Measurements from ENCODE around the gene ROCK2.
"Not testable (repeated sequence)": the region's sequence is repeated elsewhere in the genome, so short reads cannot be mapped to it uniquely, and the experiment has no call there.

ROCK2 gene

GRCh38 chr2:11239666-11240462, 104.6 kb downstream of the ROCK2 start:
- DNase-seq (ENCODE audit: low read depth in 1 of 2, low spot score in 1 of 2), result no peak

GRCh38 chr2:11239147-11239546, 105.3 kb downstream of the ROCK2 start:
- no peak for DNase-seq (ENCODE audit: low read depth in 1 of 2, low spot score in 1 of 2)

GRCh38 chr2:11237122-11237521, 107.3 kb downstream of the ROCK2 start:
- no peak for DNase-seq (ENCODE audit: low read depth in 1 of 2, low spot score in 1 of 2)

- no peak for DNase-seq (ENCODE audit: low read depth in 1 of 2, low spot score in 1 of 2)
These were observed 108.1 kb downstream of the ROCK2 start for GRCh38 chr2:11236335-11236734.

GRCh38 chr2:11235583-11235982, 108.9 kb downstream of the ROCK2 start:
- no peak for DNase-seq (ENCODE audit: low read depth in 1 of 2, low spot score in 1 of 2)

- DNase-seq (ENCODE audit: low read depth in 1 of 2, low spot score in 1 of 2), result no peak
These were observed 110.1 kb downstream of the ROCK2 start for GRCh38 chr2:11234309-11234708.

- DNase-seq (ENCODE audit: low read depth in 1 of 2, low spot score in 1 of 2), result not testable (repeated sequence)
These were observed 113.2 kb downstream of the ROCK2 start for GRCh38 chr2:11231193-11231592.

GRCh38 chr2:11228692-11229091, 115.7 kb downstream of the ROCK2 start:
- DNase-seq (ENCODE audit: low read depth in 1 of 2, low spot score in 1 of 2), result no peak

GRCh38 chr2:11227595-11227994, 116.8 kb downstream of the ROCK2 start:
- no peak for DNase-seq (ENCODE audit: low read depth in 1 of 2, low spot score in 1 of 2)

GRCh38 chr2:11224887-11225286, 119.5 kb downstream of the ROCK2 start:
- no peak for DNase-seq (ENCODE audit: low read depth in 1 of 2, low spot score in 1 of 2)

GRCh38 chr2:11222845-11223244, 121.6 kb downstream of the ROCK2 start:
- no peak for DNase-seq (ENCODE audit: low read depth in 1 of 2, low spot score in 1 of 2)

GRCh38 chr2:11220445-11220844, 124.0 kb downstream of the ROCK2 start:
- no peak for DNase-seq (ENCODE audit: low read depth in 1 of 2, low spot score in 1 of 2)

- DNase-seq (ENCODE audit: low read depth in 1 of 2, low spot score in 1 of 2), result no peak
These were observed 129.0 kb downstream of the ROCK2 start for GRCh38 chr2:11215407-11215806.

- DNase-seq (ENCODE audit: low read depth in 1 of 2, low spot score in 1 of 2), result no peak
These were observed 129.7 kb downstream of the ROCK2 start for GRCh38 chr2:11214770-11215169.

- DNase-seq (ENCODE audit: low read depth in 1 of 2, low spot score in 1 of 2), result no peak
These were observed 130.5 kb downstream of the ROCK2 start for GRCh38 chr2:11213975-11214374.

- DNase-seq (ENCODE audit: low read depth in 1 of 2, low spot score in 1 of 2), result no peak
These were observed 131.3 kb downstream of the ROCK2 start for GRCh38 chr2:11213090-11213638.

GRCh38 chr2:11212645-11213044, 131.8 kb downstream of the ROCK2 start:
- no peak for DNase-seq (ENCODE audit: low read depth in 1 of 2, low spot score in 1 of 2)

- DNase-seq (ENCODE audit: low read depth in 1 of 2, low spot score in 1 of 2), result no peak
These were observed 136.4 kb downstream of the ROCK2 start for GRCh38 chr2:11208083-11208482.

- no peak for DNase-seq (ENCODE audit: low read depth in 1 of 2, low spot score in 1 of 2)
These were observed 141.0 kb downstream of the ROCK2 start for GRCh38 chr2:11203480-11203879.

- no peak for DNase-seq (ENCODE audit: low read depth in 1 of 2, low spot score in 1 of 2)
These were observed 142.5 kb downstream of the ROCK2 start for GRCh38 chr2:11201969-11202368.

GRCh38 chr2:11200651-11201050, 143.8 kb downstream of the ROCK2 start:
- no peak for DNase-seq (ENCODE audit: low read depth in 1 of 2, low spot score in 1 of 2)

GRCh38 chr2:11196246-11196645, 148.2 kb downstream of the ROCK2 start:
- DNase-seq (ENCODE audit: low read depth in 1 of 2, low spot score in 1 of 2), result no peak

GRCh38 chr2:11187731-11188130, 156.7 kb downstream of the ROCK2 start:
- no peak for DNase-seq (ENCODE audit: low read depth in 1 of 2, low spot score in 1 of 2)
